HCT116 (cell line): ENCODE results near the gene CRB1. TPM values are rescaled to one million over a fixed set of nuclear protein-coding genes. Genes with fewer than 3 reads are reported as not detected.

Experiments used
- ATAC-seq: fragments of 200-7000 bp; cut with Tn5 transposase; 2 replicates; pipeline ENCODE4 v1.9.1; 2020; ENCODE audit warnings: mild to moderate bottlenecking, moderate library complexity
- BruUV-seq: library from RNA; stranded (reverse); fragments of 400-500 nt; replicated peaks from 2 replicates; lab custom pipeline; 2021; lab: Mats Ljungman, UMichigan
- CTCF ChIA-PET: fragments of 300-600 bp; sonication (Branson Sonifier 250); formaldehyde crosslinking; loops from one replicate; lab custom pipeline; 2021; ENCODE audit warnings: antibody characterized with exemption; lab: Charles Lee
- POLR2A ChIA-PET: fragments of 300-600, 350-600 bp; sonication (Branson Sonifier 250); formaldehyde crosslinking; loops from one replicate; lab custom pipeline; 2021; ENCODE audit warnings: antibody characterized with exemption; lab: Charles Lee
- RAD21 ChIA-PET, 2 experiments: fragments of 300-600 bp; sonication (Branson Sonifier 250); formaldehyde crosslinking; loops; one replicate each; lab custom pipeline; 2023; ENCODE audit warnings: low total read pairs in 2 of 2; ENCODE audit not compliant: uncharacterized antibody in 2 of 2, unreplicated experiment in 2 of 2, low non-redundant PET in 1 of 2; lab: Charles Lee
- DNase-seq: peaks from one replicate; pipeline ENCODE4 v3.0.0-alpha.2; 2010; ENCODE audit warnings: low read depth, low spot score
- H2AFZ ChIP-seq: fragments of 200-600 bp; shearing (Covaris generic), sonication (generic); 2 replicates; pipeline ENCODE4 v1.6.1; 2017; ENCODE audit warnings: low read depth, mixed run types, mixed read lengths, antibody characterized with exemption, low read length; ENCODE audit not compliant: poor library complexity, severe bottlenecking
- H3K27ac ChIP-seq: 2 replicates; pipeline ENCODE4 v1.5.1; 2012; ENCODE audit warnings: low read depth, low read length
- H3K27me3 ChIP-seq: fragments of 200-600 bp; sonication (generic); 2 replicates; pipeline ENCODE4 v1.6.1; 2016; ENCODE audit warnings: mixed run types, low read length, mixed read lengths; ENCODE audit not compliant: insufficient read depth
- H3K36me3 ChIP-seq, 2 experiments: fragments of 200-500 bp in 1 of 2; fragments of 200-600 bp in 1 of 2; sonication (Bioruptor generic) in 1 of 2; sonication (generic) in 1 of 2; 2 replicates each; pipeline versions ENCODE4 v1.5.1 to v1.6.1; 2014 to 2016; ENCODE audit warnings: low read length in 2 of 2, inconsistent platforms in 1 of 2, mixed read lengths in 1 of 2, mixed run types in 1 of 2; ENCODE audit not compliant: insufficient read depth in 2 of 2, control insufficient read depth in 1 of 2
- H3K4me1 ChIP-seq, 2 experiments: fragments of 200-600 bp in 1 of 2; sonication (generic) in 1 of 2; 2 replicates each; pipeline versions ENCODE4 v1.5.1 to v1.6.1; 2012 to 2017; ENCODE audit warnings: low read length in 2 of 2, inconsistent platforms in 1 of 2, mild to moderate bottlenecking in 1 of 2, mixed read lengths in 1 of 2, mixed run types in 1 of 2, moderate library complexity in 1 of 2; ENCODE audit not compliant: insufficient read depth in 2 of 2, control insufficient read depth in 1 of 2
- H3K4me2 ChIP-seq: fragments of 200-600 bp; sonication (generic); 2 replicates; pipeline ENCODE4 v1.6.1; 2017; ENCODE audit warnings: mixed run types, low read length, mixed read lengths
- H3K4me3 ChIP-seq, 2 experiments: fragments of 200-600 bp in 1 of 2; sonication (generic) in 1 of 2; replicated peaks in 1 of 2; 2 replicates each; pipeline ENCODE4 v1.5.1; 2011 to 2016; ENCODE audit warnings: low read length in 2 of 2, control low read depth in 1 of 2, low read depth in 1 of 2, mild to moderate bottlenecking in 1 of 2, mixed read lengths in 1 of 2, mixed run types in 1 of 2
- H3K79me2 ChIP-seq: fragments of 200-600 bp; sonication (generic); 2 replicates; pipeline ENCODE4 v1.6.1; 2017; ENCODE audit warnings: mild to moderate bottlenecking, mixed run types, low read length, moderate library complexity, mixed read lengths; ENCODE audit not compliant: insufficient read depth
- H3K9ac ChIP-seq: fragments of 200-600 bp; sonication (generic); 2 replicates; pipeline ENCODE4 v1.6.1; 2016; ENCODE audit warnings: low read length, mixed read lengths
- H3K9me2 ChIP-seq: fragments of 200-600 bp; sonication (generic), shearing (Covaris generic); 2 replicates; pipeline ENCODE4 v1.6.1; 2017; ENCODE audit warnings: mixed run types, mild to moderate bottlenecking, moderate library complexity; ENCODE audit not compliant: insufficient read depth
- H3K9me3 ChIP-seq, 2 experiments: fragments of 200-500 bp in 1 of 2; fragments of 200-600 bp in 1 of 2; sonication (Bioruptor generic) in 1 of 2; sonication (generic) in 1 of 2; 2 replicates each; pipeline ENCODE4 v1.6.1; 2014 to 2017; ENCODE audit warnings: low read length in 2 of 2, mixed read lengths in 2 of 2, inconsistent platforms in 1 of 2, low read depth in 1 of 2, mild to moderate bottlenecking in 1 of 2, mixed run types in 1 of 2, moderate library complexity in 1 of 2; ENCODE audit not compliant: control insufficient read depth in 1 of 2, insufficient read depth in 1 of 2
- H4K20me1 ChIP-seq: fragments of 200-600 bp; sonication (generic), shearing (Covaris generic); 2 replicates; pipeline ENCODE4 v1.6.1; 2017; ENCODE audit warnings: mixed run types, mild to moderate bottlenecking, moderate library complexity; ENCODE audit not compliant: insufficient read depth
- ATF3 ChIP-seq: IDR thresholded peaks from 2 replicates; pipeline ENCODE4 v1.6.1; 2012
- CBX3 ChIP-seq: IDR thresholded peaks from 2 replicates; pipeline ENCODE4 v1.6.1; 2012; ENCODE audit warnings: low read depth
- CEBPB ChIP-seq: IDR thresholded peaks from 2 replicates; pipeline ENCODE4 v1.6.1; 2012; ENCODE audit warnings: low read depth
- CTCF ChIP-seq, 3 experiments: fragments of 200-600 bp in 1 of 3; sonication (generic) in 1 of 3; IDR thresholded peaks in 2 of 3; conservative IDR thresholded peaks in 1 of 3; 2 replicates each; pipeline ENCODE4 v1.5.1; 2012 to 2017; ENCODE audit warnings: low read depth in 2 of 3, low read length in 2 of 3, antibody characterized with exemption in 1 of 3, borderline replicate concordance in 1 of 3, control low read depth in 1 of 3, mild to moderate bottlenecking in 1 of 3, mixed read lengths in 1 of 3, mixed run types in 1 of 3, moderate library complexity in 1 of 3; ENCODE audit not compliant: insufficient read depth in 1 of 3
- ELF1 ChIP-seq: IDR thresholded peaks from 2 replicates; pipeline ENCODE4 v1.6.1; 2012; ENCODE audit warnings: low read depth, borderline replicate concordance
- EZH2 ChIP-seq: fragments of 200-600 bp; sonication (generic); IDR thresholded peaks from 2 replicates; pipeline ENCODE4 v1.6.1; 2017; ENCODE audit warnings: antibody characterized with exemption, mixed run types
- EZH2phosphoT487 ChIP-seq: fragments of 200-600 bp; IDR thresholded peaks from 2 replicates; pipeline ENCODE4 v1.6.1; 2018; ENCODE audit warnings: antibody characterized with exemption, borderline replicate concordance
- FOSL1 ChIP-seq: IDR thresholded peaks from 2 replicates; pipeline ENCODE4 v1.6.1; 2012; ENCODE audit warnings: low read depth
- JUND ChIP-seq: IDR thresholded peaks from 2 replicates; pipeline ENCODE4 v1.6.1; 2012
- MAX ChIP-seq: IDR thresholded peaks from 2 replicates; pipeline ENCODE4 v1.6.1; 2012
- SIN3A ChIP-seq: IDR thresholded peaks from 2 replicates; pipeline ENCODE4 v1.6.1; 2012; ENCODE audit warnings: low read depth
- SRF ChIP-seq: IDR thresholded peaks from 2 replicates; pipeline ENCODE4 v1.6.1; 2012; ENCODE audit warnings: low read depth
- TCF7L2 ChIP-seq: IDR thresholded peaks from 2 replicates; pipeline ENCODE4 v1.7.0; 2011; ENCODE audit warnings: borderline replicate concordance, inconsistent platforms; ENCODE audit not compliant: insufficient read depth, insufficient read length; ENCODE audit errors: extremely low read depth
- YY1 ChIP-seq: IDR thresholded peaks from 2 replicates; pipeline ENCODE4 v1.6.1; 2011; ENCODE audit warnings: low read length, low read depth, moderate library complexity, mild to moderate bottlenecking; ENCODE audit not compliant: insufficient replicate concordance; ENCODE audit errors: extremely low read depth
- ZFX ChIP-seq: fragments of 450-650 bp; IDR thresholded peaks from 2 replicates; pipeline ENCODE4 v1.6.1; 2017
- intact Hi-C: fragments of 100-400 bp; cut with micrococcal nuclease; formaldehyde crosslinking; loops from 2 replicates; pipeline ENCODE4 v1.10.0; 2022
- total RNA-seq: library from RNA; stranded (reverse); gene quantifications from one replicate; pipeline ENCODE4 v1.2.1, GENCODE V29; 2021; ENCODE audit not compliant: unreplicated experiment

CRB1 gene
- total RNA-seq, 1 experiment from 2014 or later, result 0.07 TPM

GRCh38 chr1:197343663-197344273 is 75.7 kb downstream of the CRB1 start:
- H3K9ac ChIP-seq, result no peak overlapping the region
- no peak overlapping the region for H2AFZ ChIP-seq
- no peaks in the 10 kb centered on the region for H3K36me3 ChIP-seq
- ATAC-seq, result no peak
- no TSS peak for BruUV-seq
- no peak overlapping the region for H3K27ac ChIP-seq
- H4K20me1 ChIP-seq, result no peaks in the 10 kb centered on the region
- POLR2A ChIA-PET, result no interaction called here
- H3K9me3 ChIP-seq, result no peaks in the 10 kb centered on the region
- intact Hi-C loops, result no loop called here
- no peak for DNase-seq
- no peak overlapping the region for H3K4me3 ChIP-seq
- no peaks in the 10 kb centered on the region for H3K4me1 ChIP-seq
- RAD21 ChIA-PET, result no interaction called here
- H3K9me2 ChIP-seq, result no peaks in the 10 kb centered on the region
- TF ChIP-seq ZFX (no peak), JUND (no peak), EZH2 (no peak), MAX (no peak)
- H3K79me2 ChIP-seq, result no peaks in the 10 kb centered on the region
- no peak overlapping the region for H3K4me2 ChIP-seq
- CTCF ChIA-PET, result interaction anchor here (3.7 kb wide), 1 partner anchor 14 kb away, joined by 18 read pairs; no protein-coding TSS in a partner anchor
- no peaks in the 10 kb centered on the region for H3K27me3 ChIP-seq

GRCh38 chr1:197351821-197352440 is 83.9 kb downstream of the CRB1 start:
- ChIA-PET POLR2A (no interaction called here), RAD21 (no interaction called here), CTCF (no interaction called here)
- no TSS peak for BruUV-seq
- no peak overlapping the region for H3K4me3 ChIP-seq
- H3K27me3 ChIP-seq, result no peaks in the 10 kb centered on the region
- intact Hi-C loops, result loop anchor here (10.0 kb wide), 1 partner anchor 627 kb away; no protein-coding TSS in a partner anchor
- no peak overlapping the region for H2AFZ ChIP-seq
- no peaks in the 10 kb centered on the region for H3K9me3 ChIP-seq
- H3K9ac ChIP-seq, result no peak overlapping the region
- H3K4me2 ChIP-seq, result no peak overlapping the region
- H4K20me1 ChIP-seq, result no peaks in the 10 kb centered on the region
- no peaks in the 10 kb centered on the region for H3K9me2 ChIP-seq
- ATAC-seq, result no peak
- no peak overlapping the region for H3K27ac ChIP-seq
- H3K4me1 ChIP-seq, result no peaks in the 10 kb centered on the region
- TF ChIP-seq FOSL1 (no peak), EZH2phosphoT487 (no peak), MAX (no peak), YY1 (no peak), ATF3 (no peak), SRF (no peak), ELF1 (no peak), EZH2 (no peak), ZFX (no peak), CTCF (IDR thresholded peaks at IDR 0.05 in 2 of 3, conservative IDR thresholded peaks at IDR 0.05 in 1 of 3; ENCODE audit: borderline replicate concordance in 1 of 3, insufficient read depth in 1 of 3, low read depth in 2 of 3, low read length in 2 of 3) (no peak), TCF7L2 (no peak), CBX3 (no peak), CEBPB (no peak), SIN3A (no peak)
- TF ChIP-seq, all 23 proteins: peak for 0
- no peaks in the 10 kb centered on the region for H3K79me2 ChIP-seq
- no peaks in the 10 kb centered on the region for H3K36me3 ChIP-seq
- no peak for DNase-seq
